ENCODE data around the gene MAPKAPK3. TPM values are rescaled to one million over a fixed set of nuclear protein-coding genes. Genes with fewer than 3 reads are reported as not detected.

MAPKAPK3 gene
- total and polyA plus RNA-seq, 2 donors (not counting 3 experiments of a cell fraction or from before 2014, with no cell fraction given): 21.3 to 30.5 TPM

DNA sequence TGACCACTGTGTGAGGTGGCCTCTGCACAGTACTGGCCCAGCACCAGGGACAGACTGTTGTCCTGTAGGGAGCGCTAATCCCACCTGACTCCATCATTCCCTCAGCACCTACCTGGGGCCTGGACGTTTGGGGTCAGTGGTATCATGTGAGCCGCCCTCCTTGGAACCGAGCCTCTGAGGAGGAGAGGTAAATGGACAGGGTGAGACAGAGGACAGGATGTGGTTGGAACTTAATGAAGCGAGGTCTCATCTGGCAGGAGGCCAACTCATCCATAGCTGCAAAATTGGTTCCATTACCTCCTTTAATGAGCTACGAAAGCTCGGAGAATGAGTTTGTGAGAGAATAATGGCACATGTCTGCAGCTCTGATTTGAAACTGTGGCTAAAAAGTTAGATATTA is 13.9 kb downstream of the MAPKAPK3 start:
- Histone ChIP-seq H3K9ac (replicated peaks; ENCODE audit: extremely low read depth, insufficient read depth, low read length) (no peak overlapping the region), H4K20me1 (replicated peaks; ENCODE audit: control insufficient read depth, extremely low read depth, insufficient read depth, low read length) (no peaks in the 10 kb centered on the region), H3K27me3 (ENCODE audit: control insufficient read depth in 2 of 2, insufficient read depth in 2 of 2, low read length in 2 of 2) (no peaks in the 10 kb centered on the region), H3K4me2 (ENCODE audit: insufficient read depth, low read length) (no peak overlapping the region), H3K27ac (ENCODE audit: insufficient read depth, low read depth, low read length) (no peak overlapping the region), H3K9me3 (replicated peaks; ENCODE audit: control insufficient read depth, insufficient read depth, low read length) (no peaks in the 10 kb centered on the region), H3K79me2 (ENCODE audit: control insufficient read depth, insufficient read depth, low read length) (no peaks in the 10 kb centered on the region), H3K36me3 (ENCODE audit: control insufficient read depth in 2 of 2, extremely low read depth in 1 of 2, insufficient read depth in 2 of 2, low read length in 2 of 2) (no peaks in the 10 kb centered on the region), H3K4me3 (replicated peaks in 1 of 3; ENCODE audit: insufficient read depth in 1 of 3, low read depth in 1 of 3, low read length in 3 of 3) (no peak overlapping the region), H2AFZ (ENCODE audit: low read depth, low read length) (no peak overlapping the region), H3K9me1 (replicated peaks; ENCODE audit: control insufficient read depth, extremely low read depth, insufficient read depth, low read length) (no peaks in the 10 kb centered on the region), H3K4me1 (ENCODE audit: control insufficient read depth, extremely low read depth, insufficient read depth, low read length) (no peaks in the 10 kb centered on the region)
- intact Hi-C loops (cut with micrococcal nuclease): no loop called here
- dilution Hi-C loops (cut with MboI; ENCODE audit: extremely low pct_ligation_motif_present, low sequenced_read_pairs): no loop called here
- ChIA-PET POLR2A (interaction anchor here (0.6 kb wide), 1 partner anchor 880 kb away, joined by 3 read pairs; no protein-coding TSS in a partner anchor), CTCF (interaction anchor here (1.3 kb wide), 1 partner anchor 19 kb away, joined by 4 read pairs; no protein-coding TSS in a partner anchor)
- no TSS peak for BruUV-seq (replicated peaks)
- TF ChIP-seq MYC (IDR thresholded peaks at IDR 0.05; ENCODE audit: low read depth, low read length) (no peak), FOS (IDR thresholded peaks at IDR 0.05; ENCODE audit: borderline replicate concordance, insufficient read depth, low read length) (no peak), POLR2AphosphoS5 (IDR thresholded peaks at IDR 0.05; ENCODE audit: insufficient read depth, low read depth, low read length) (no peak), GATA2 (IDR thresholded peaks at IDR 0.05; ENCODE audit: insufficient read depth, insufficient read length, low read depth, low read length) (no peak), EZH2 (IDR thresholded peaks at IDR 0.05; ENCODE audit: borderline replicate concordance, low read depth, low read length, severe bottlenecking) (no peak)
- TF ChIP-seq, protein P1, sequence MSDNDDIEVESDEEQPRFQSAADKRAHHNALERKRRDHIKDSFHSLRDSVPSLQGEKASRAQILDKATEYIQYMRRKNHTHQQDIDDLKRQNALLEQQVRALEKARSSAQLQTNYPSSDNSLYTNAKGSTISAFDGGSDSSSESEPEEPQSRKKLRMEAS (IDR thresholded peaks at IDR 0.05; ENCODE audit: insufficient read depth, insufficient read length): no peak
- TF ChIP-seq, protein P2, sequence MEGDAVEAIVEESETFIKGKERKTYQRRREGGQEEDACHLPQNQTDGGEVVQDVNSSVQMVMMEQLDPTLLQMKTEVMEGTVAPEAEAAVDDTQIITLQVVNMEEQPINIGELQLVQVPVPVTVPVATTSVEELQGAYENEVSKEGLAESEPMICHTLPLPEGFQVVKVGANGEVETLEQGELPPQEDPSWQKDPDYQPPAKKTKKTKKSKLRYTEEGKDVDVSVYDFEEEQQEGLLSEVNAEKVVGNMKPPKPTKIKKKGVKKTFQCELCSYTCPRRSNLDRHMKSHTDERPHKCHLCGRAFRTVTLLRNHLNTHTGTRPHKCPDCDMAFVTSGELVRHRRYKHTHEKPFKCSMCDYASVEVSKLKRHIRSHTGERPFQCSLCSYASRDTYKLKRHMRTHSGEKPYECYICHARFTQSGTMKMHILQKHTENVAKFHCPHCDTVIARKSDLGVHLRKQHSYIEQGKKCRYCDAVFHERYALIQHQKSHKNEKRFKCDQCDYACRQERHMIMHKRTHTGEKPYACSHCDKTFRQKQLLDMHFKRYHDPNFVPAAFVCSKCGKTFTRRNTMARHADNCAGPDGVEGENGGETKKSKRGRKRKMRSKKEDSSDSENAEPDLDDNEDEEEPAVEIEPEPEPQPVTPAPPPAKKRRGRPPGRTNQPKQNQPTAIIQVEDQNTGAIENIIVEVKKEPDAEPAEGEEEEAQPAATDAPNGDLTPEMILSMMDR (IDR thresholded peaks at IDR 0.05; ENCODE audit: extremely low read depth in 1 of 2, insufficient read depth in 1 of 2, low read depth in 1 of 2, low read length in 2 of 2): no peak
- no peak for FAIRE-seq
- no peak for DNase-seq (ENCODE audit: low read depth, low spot score)

Measured in endothelial cell of umbilical vein (primary cell).